GM18909 (cell line): ENCODE results near the gene A1CF.
A peak's percentile ranks its signal among the peaks of the same experiment; 100 is the strongest.
"Not testable (repeated sequence)": the region's sequence is repeated elsewhere in the genome, so short reads cannot be mapped to it uniquely, and the experiment has no call there.

ENCODE experiments used
- ATAC-seq: cut with Tn5 transposase; IDR thresholded peaks from one replicate; pipeline ENCODE4 v1.9.1; 2021; ENCODE audit warnings: mild to moderate bottlenecking; ENCODE audit not compliant: unreplicated experiment, poor library complexity

A1CF gene

GRCh38 chr10:50796693-50797092 lies 88.7 kb downstream of the A1CF start:
- ATAC-seq: no peak

GRCh38 chr10:50794490-50794889 lies 90.9 kb downstream of the A1CF start:
- ATAC-seq: no peak

GRCh38 chr10:50788951-50789945 lies 96.2 kb downstream of the A1CF start:
- ATAC-seq: no peak

GRCh38 chr10:50787962-50788361 lies 97.5 kb downstream of the A1CF start:
- not testable (repeated sequence) for ATAC-seq

GRCh38 chr10:50782017-50782416 lies 103.4 kb downstream of the A1CF start:
- not testable (repeated sequence) for ATAC-seq

GRCh38 chr10:50780036-50780435 lies 105.4 kb downstream of the A1CF start:
- not testable (repeated sequence) for ATAC-seq

- peak; percentile 52 for ATAC-seq
Measured at GRCh38 chr10:50774868-50775267, 110.6 kb downstream of the A1CF start.

- not testable (repeated sequence) for ATAC-seq
Measured at GRCh38 chr10:50772042-50772441, 113.4 kb downstream of the A1CF start.

- not testable (repeated sequence) for ATAC-seq
Measured at GRCh38 chr10:50766774-50767513, 118.5 kb downstream of the A1CF start.
